ENCODE measurements around the gene WNT1.

Gene WNT1

DNA sequence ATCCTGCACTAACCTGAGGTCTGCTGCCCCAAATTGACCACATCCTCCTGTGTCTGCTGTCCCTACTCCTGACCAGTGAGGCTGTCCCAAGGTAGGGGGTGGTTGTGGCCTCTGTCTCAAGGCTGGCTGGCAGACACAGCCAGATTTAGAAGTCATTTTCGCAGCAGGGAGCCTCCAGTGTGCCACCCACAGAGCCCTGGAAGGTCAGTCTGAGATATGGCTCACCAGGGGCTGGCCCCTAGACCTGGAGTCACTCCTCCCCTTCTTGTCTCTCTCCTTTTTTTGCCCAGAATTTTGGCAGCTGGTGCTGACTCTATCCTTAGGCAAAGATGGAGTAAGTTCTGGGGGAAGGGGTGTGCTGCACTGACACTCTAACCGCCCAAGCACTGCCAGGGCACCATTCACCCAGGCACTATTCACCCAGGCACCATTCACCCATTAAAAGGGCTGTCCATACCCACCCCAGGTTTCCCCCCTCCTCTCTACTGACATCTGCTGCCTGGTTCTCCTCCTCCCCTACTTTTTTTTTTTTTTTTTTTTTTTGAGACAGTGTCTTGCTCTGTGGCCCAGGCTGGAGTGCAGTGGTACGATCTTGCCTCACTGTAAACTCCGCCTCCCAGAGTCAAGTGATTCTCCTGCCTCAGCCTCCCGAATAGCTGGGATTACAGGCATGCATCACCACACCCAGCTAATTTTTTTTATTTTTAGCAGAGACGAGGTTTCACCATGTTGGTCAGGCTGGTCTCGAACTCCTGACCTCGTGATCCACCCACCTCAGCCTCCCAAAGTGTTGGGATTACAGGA, 13.3 kb downstream of the WNT1 start:
- H3K27ac ChIP-seq: no peak overlapping the region
- no peak for DNase-seq (ENCODE audit: low read depth, low spot score)
- no peak overlapping the region for H3K9ac ChIP-seq (ENCODE audit: insufficient read length)
- TF ChIP-seq FOXP2 (optimal IDR thresholded peaks at IDR 0.05; ENCODE audit: control extremely low read depth, extremely low read length, insufficient read depth) (no peak), EZH2 (IDR thresholded peaks at IDR 0.05) (no peak), POLR2AphosphoS5 (IDR thresholded peaks at IDR 0.05; ENCODE audit: borderline replicate concordance, low read depth, low read length) (no peak)
- H3K9me3 ChIP-seq (ENCODE audit: low read depth, low read length): no peaks in the 10 kb centered on the region
- H3K4me3 ChIP-seq: no peak overlapping the region
- H3K36me3 ChIP-seq (ENCODE audit: insufficient read depth, low read length): no peaks in the 10 kb centered on the region

DNA sequence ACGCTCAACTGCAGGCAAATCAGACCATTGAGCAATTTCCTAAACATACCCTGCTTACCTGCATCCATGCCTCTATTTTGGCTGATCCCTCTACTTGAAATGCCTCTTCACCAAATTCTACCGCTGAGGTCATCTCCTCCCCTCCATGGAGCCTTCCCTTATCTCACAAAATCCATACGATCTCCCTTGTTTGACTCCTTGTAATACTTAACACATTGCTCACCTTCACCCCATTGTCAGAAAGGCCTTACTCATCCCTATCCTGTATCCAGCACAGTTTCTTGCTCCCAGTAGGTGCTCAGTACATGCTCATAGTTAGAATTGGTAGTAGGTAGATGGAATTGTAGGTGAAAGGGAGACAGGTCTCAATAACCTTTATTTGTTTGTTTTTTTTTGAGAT, 15.7 kb downstream of the WNT1 start:
- H3K9ac ChIP-seq (ENCODE audit: insufficient read length): no peak overlapping the region
- TF ChIP-seq POLR2AphosphoS5 (IDR thresholded peaks at IDR 0.05; ENCODE audit: borderline replicate concordance, low read depth, low read length) (no peak), FOXP2 (optimal IDR thresholded peaks at IDR 0.05; ENCODE audit: control extremely low read depth, extremely low read length, insufficient read depth) (no peak), EZH2 (IDR thresholded peaks at IDR 0.05) (no peak)
- no peak overlapping the region for H3K27ac ChIP-seq
- H3K9me3 ChIP-seq (ENCODE audit: low read depth, low read length): no peaks in the 10 kb centered on the region
- H3K36me3 ChIP-seq (ENCODE audit: insufficient read depth, low read length): no peaks in the 10 kb centered on the region
- DNase-seq (ENCODE audit: low read depth, low spot score): no peak
- no peak overlapping the region for H3K4me3 ChIP-seq

DNA sequence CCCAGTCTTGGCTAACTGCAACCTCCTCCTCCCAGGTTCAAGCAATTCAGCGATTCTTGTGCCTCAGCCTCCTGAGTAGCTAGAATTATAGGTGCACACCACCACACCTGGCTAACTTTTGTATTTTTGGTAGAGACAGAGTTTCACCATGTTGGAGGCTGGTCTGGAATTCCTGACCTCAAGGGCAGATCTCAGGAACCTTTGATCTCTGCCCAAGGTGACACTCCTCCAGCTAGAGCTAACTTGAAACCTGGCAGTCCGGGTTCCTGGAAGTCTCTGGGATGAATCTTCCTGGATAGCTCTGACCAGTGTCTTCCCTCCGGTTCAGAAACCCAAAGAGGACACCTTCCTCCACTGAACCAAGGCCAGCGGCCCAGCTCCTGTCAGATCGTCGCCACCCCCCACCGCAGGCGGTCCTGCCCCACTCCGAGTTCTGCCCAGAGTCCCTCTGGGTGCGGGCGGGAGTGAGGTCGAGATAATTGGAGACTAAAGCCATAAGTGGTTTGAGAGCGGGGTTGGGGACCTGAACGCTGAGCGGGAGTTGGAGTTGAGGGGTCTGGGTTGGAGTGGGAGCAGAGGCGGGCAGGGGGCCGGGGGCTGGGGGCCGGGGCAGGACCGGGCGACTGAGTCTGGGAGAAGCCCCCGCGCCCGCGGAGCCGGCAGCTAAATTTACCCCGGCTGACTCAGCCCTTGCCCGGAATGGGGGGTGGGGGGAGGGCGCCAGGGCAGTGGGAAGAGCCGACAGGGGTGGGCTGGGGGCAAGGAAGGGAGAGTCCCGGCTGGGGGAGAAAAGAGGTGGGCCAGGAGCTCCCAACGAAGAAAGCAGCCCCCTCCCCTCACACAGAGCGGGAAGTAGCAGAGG, 16.3 kb downstream of the WNT1 start:
- Histone ChIP-seq H3K9me3 (ENCODE audit: low read depth, low read length) (no peaks in the 10 kb centered on the region), H3K36me3 (ENCODE audit: insufficient read depth, low read length) (no peaks in the 10 kb centered on the region), H3K4me3 (no peak overlapping the region), H3K9ac (ENCODE audit: insufficient read length) (no peak overlapping the region), H3K27ac (no peak overlapping the region)
- DNase-seq (ENCODE audit: low read depth, low spot score): no peak
- TF ChIP-seq POLR2AphosphoS5 (IDR thresholded peaks at IDR 0.05; ENCODE audit: borderline replicate concordance, low read depth, low read length) (no peak), FOXP2 (optimal IDR thresholded peaks at IDR 0.05; ENCODE audit: control extremely low read depth, extremely low read length, insufficient read depth) (no peak), EZH2 (IDR thresholded peaks at IDR 0.05) (no peak)

DNA sequence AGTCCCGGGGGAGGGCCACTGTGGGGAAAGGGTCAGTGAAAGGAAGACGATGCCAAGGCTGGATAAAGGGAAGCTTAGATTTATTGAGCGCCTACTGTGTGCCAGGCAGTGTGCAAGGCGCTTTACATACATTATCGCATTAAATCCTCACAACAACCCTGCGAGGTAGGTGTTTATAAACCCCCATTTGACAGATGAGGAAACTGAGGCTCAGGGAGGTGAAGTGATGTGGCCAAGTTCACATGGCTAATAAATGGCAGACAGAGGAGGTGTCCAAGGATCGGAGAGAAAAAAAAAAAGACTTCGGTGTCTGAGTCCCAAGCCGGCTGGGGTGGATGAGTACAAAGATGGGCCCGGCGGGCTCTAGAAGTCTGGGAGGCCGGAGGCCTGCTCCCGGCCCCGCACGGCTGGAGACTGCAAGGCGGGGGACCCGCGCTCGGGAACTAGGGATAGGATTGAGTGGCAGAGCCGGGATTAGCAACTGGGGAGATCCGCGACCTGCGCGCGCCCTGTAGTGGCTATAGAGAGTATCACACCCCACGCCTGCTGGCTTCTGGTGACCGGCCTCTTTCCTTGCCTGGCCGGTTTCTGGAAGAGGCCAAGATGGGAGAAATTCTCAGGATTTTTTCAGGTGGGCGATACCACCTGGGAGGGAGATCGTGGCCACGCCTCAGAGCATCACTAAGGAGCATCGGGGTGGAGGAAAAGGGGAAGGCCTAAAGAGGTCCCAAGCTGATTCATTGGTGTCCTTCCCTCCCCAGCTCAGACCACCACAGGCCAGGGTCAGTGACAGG, 17.2 kb downstream of the WNT1 start:
- H3K4me3 ChIP-seq: peak overlapping the region; percentile 33; the same call in 1 of the 2 replicates
- DNase-seq (ENCODE audit: low read depth, low spot score): no peak
- no peaks in the 10 kb centered on the region for H3K36me3 ChIP-seq (ENCODE audit: insufficient read depth, low read length)
- H3K9me3 ChIP-seq (ENCODE audit: low read depth, low read length): no peaks in the 10 kb centered on the region
- TF ChIP-seq FOXP2 (optimal IDR thresholded peaks at IDR 0.05; ENCODE audit: control extremely low read depth, extremely low read length, insufficient read depth): no peak
- peak; percentile 5; the same call in 1 of the 2 replicates for TF ChIP-seq POLR2AphosphoS5 (IDR thresholded peaks at IDR 0.05; ENCODE audit: borderline replicate concordance, low read depth, low read length)
- no peak overlapping the region for H3K9ac ChIP-seq (ENCODE audit: insufficient read length)
- no peak overlapping the region for H3K27ac ChIP-seq

DNA sequence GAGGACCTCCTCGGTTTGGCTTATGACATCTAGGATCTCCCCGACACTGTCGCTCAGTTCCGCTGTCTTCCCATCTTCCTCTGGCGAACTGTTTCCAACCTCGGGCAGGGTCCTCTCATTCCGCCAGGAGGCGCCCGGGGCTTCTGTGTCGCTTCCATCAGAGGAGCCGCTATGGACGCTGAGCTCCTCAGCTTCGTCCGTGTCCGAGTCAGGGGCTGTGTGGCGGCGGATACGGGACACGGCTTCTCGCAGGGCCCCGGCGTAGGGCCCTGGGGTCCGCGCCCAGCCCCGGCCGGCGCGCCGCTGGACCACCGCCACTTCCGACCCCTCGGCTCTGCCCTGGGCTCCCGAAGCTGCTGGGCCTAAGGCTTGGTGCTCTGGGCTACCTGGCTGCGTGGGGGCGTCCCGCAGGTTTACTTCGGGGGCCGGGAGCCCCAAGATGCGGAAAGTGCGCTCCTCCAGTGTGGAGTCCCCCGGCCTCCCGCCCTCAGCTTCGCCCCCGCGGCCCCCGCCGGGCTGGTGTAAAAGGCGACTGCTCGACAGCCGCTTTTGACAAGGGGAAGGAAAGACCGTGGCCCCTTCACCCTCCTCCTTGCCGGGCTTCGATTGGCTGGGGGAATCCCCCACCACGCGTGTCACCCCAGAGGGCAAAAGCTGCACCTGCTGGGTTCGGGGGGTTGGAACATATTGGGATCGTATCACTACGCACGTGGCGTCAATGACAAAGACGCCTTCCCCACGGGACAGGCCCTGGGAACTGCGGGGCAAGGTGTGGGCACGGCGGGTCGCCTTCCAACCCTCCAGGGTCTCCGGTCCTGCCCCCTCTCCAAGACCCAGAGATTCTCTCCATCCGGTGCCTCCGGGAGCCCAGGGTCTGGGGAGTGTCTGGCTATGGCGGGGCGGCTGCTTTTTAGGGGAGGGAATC, 18.9 kb downstream of the WNT1 start:
- DNase-seq (ENCODE audit: low read depth, low spot score): no peak
- TF ChIP-seq POLR2AphosphoS5 (IDR thresholded peaks at IDR 0.05; ENCODE audit: borderline replicate concordance, low read depth, low read length) (no peak; the same call in 1 of the 2 replicates), FOXP2 (optimal IDR thresholded peaks at IDR 0.05; ENCODE audit: control extremely low read depth, extremely low read length, insufficient read depth) (no peak), EZH2 (IDR thresholded peaks at IDR 0.05) (no peak)
- Histone ChIP-seq H3K36me3 (ENCODE audit: insufficient read depth, low read length) (no peaks in the 10 kb centered on the region; the same call in 1 of the 2 replicates), H3K27ac (no peak overlapping the region), H3K9me3 (ENCODE audit: low read depth, low read length) (no peaks in the 10 kb centered on the region), H3K4me3 (peak overlapping the region; percentile 34), H3K9ac (ENCODE audit: insufficient read length) (no peak overlapping the region)

DNA sequence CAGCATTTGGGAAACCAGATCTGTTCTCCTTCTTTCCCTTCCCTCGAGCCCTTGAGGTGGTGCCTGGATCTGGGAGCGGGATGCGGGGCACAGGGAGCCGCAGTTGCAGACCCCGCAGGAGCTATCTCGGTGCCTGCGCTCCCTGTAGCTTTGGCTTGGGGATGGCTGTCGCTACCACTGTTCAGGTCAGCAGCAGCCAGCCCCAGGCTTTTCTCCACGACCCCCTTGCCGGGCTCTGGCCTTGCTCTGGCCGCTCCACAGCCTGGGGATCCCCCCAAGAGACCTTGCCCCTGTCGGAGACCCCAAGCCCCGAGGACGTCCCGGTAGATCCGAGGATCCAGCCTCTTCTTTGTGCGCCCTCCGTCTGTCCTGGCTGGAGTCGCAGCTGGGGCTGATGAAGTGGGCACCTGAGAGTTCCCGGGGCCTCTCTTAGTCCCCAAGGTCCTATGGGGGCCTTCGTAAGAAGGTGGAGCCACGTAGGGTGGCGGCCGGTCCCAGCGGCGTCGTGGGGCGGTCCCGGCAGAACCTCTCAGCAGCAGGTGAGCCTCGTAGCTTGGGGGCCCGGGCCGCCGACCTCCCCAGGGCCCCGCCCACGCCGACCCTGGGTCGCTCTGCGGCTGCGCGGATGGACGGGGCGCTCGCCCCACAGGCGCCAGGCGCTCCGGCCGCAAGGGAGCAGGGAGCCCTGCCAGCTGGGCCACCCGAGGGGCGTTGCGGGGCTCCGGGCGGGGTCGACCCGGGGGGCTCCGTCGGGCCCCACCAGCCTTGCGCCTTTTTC, 19.8 kb downstream of the WNT1 start:
- H3K9ac ChIP-seq (ENCODE audit: insufficient read length): no peak overlapping the region
- TF ChIP-seq POLR2AphosphoS5 (IDR thresholded peaks at IDR 0.05; ENCODE audit: borderline replicate concordance, low read depth, low read length) (no peak), EZH2 (IDR thresholded peaks at IDR 0.05) (no peak), FOXP2 (optimal IDR thresholded peaks at IDR 0.05; ENCODE audit: control extremely low read depth, extremely low read length, insufficient read depth) (no peak)
- DNase-seq (ENCODE audit: low read depth, low spot score): no peak
- peaks cover 8% of the 10 kb centered on the region; the same call in 1 of the 2 replicates for H3K36me3 ChIP-seq (ENCODE audit: insufficient read depth, low read length)
- H3K4me3 ChIP-seq: no peak overlapping the region
- no peaks in the 10 kb centered on the region for H3K9me3 ChIP-seq (ENCODE audit: low read depth, low read length)
- H3K27ac ChIP-seq: no peak overlapping the region
